NB4 (cell line): Measurements from ENCODE around the gene CAMP.
A peak's percentile ranks its signal among the peaks of the same experiment; 100 is the strongest.

Experiments
- DNase-seq: peaks from one replicate; pipeline ENCODE4 v3.0.0; 2010; ENCODE audit warnings: low read depth
- H3K4me3 ChIP-seq: one replicate; pipeline ENCODE4 v1.5.1; 2011; ENCODE audit warnings: mild to moderate bottlenecking, low read depth, low read length, moderate library complexity
- CTCF ChIP-seq: IDR thresholded peaks from one replicate; pipeline ENCODE4 v1.5.1; 2012; ENCODE audit warnings: low read depth, low read length
- MYC ChIP-seq: IDR thresholded peaks from 2 replicates; pipeline ENCODE4 v1.6.1; 2011; ENCODE audit warnings: low read depth, low read length
- POLR2A ChIP-seq: IDR thresholded peaks from 2 replicates; pipeline ENCODE4 v1.6.1; 2011; ENCODE audit warnings: mild to moderate bottlenecking; ENCODE audit not compliant: insufficient read length; ENCODE audit errors: extremely low read depth
- TF ChIP-seq, protein P1 (sequence below): IDR thresholded peaks from 2 replicates; pipeline ENCODE4 v1.6.1; 2011; ENCODE audit warnings: low read depth, low read length

The CAMP gene

GRCh38 chr3:48232232-48232631 lies 8.9 kb downstream of the CAMP start:
- DNase-seq, result no peak
- no peak overlapping the region for H3K4me3 ChIP-seq
- no peak for TF ChIP-seq POLR2A
- TF ChIP-seq, protein P1, sequence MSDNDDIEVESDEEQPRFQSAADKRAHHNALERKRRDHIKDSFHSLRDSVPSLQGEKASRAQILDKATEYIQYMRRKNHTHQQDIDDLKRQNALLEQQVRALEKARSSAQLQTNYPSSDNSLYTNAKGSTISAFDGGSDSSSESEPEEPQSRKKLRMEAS, result no peak
- TF ChIP-seq MYC, result no peak
- no peak for TF ChIP-seq CTCF

DNA sequence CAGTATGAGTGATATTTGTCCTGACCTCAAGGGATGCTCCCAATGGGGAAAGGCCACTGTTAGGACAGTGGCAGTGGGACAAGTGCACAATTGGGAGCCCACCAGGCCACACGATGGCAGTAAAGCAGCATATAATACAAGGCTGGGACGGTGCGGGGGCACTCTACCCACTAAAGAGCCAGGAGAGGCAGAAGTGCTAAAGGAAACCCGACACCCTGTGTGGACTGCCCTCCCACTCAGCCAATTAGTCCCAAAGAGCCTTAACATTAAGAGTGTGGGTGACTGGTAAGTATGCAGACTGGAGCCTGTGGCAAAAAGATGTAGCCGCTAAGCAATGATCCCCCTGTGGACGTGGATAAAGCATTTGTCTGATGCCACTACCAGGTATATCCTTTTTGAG lies 9.4 kb downstream of the CAMP start:
- DNase-seq, result peak; percentile 86
- no peak overlapping the region for H3K4me3 ChIP-seq
- TF ChIP-seq CTCF, result peak; percentile 69
- TF ChIP-seq, protein P1, result peak; percentile 45
- TF ChIP-seq MYC, result peak; percentile 34; the same call in 1 of the 2 replicates
- no peak for TF ChIP-seq POLR2A

- DNase-seq, result no peak
- no peak overlapping the region for H3K4me3 ChIP-seq
- TF ChIP-seq, protein P1, result no peak
- TF ChIP-seq POLR2A (no peak), MYC (no peak), CTCF (no peak)
These were observed 10.2 kb downstream of the CAMP start for GRCh38 chr3:48233542-48233941.

GRCh38 chr3:48236531-48236930 lies 13.2 kb downstream of the CAMP start:
- no peak for TF ChIP-seq CTCF
- TF ChIP-seq, protein P1, result no peak
- no peak for TF ChIP-seq MYC
- TF ChIP-seq POLR2A, result no peak
- no peak for DNase-seq
- no peak overlapping the region for H3K4me3 ChIP-seq

GRCh38 chr3:48238531-48239085 lies 15.3 kb downstream of the CAMP start:
- no peak overlapping the region for H3K4me3 ChIP-seq
- TF ChIP-seq, protein P1, result no peak
- TF ChIP-seq MYC, result no peak
- DNase-seq, result no peak

- DNase-seq, result no peak
- TF ChIP-seq, protein P1, result no peak
- TF ChIP-seq POLR2A (no peak), CTCF (no peak), MYC (no peak; the same call in 1 of the 2 replicates)
- peak overlapping the region; percentile 78 for H3K4me3 ChIP-seq
These were observed 17.0 kb downstream of the CAMP start for GRCh38 chr3:48240000-48240963.
